Activated naive CD4-positive, alpha-beta T cell (primary cell): Measurements from ENCODE around the gene DND1.
"Not testable (repeated sequence)": the region's sequence is repeated elsewhere in the genome, so short reads cannot be mapped to it uniquely, and the experiment has no call there.

Experiments
- DNase-seq, 4 experiments: peaks; one replicate each; lab custom pipeline; 2025; lab: John Stamatoyannopoulos, UW

Gene DND1

DNA sequence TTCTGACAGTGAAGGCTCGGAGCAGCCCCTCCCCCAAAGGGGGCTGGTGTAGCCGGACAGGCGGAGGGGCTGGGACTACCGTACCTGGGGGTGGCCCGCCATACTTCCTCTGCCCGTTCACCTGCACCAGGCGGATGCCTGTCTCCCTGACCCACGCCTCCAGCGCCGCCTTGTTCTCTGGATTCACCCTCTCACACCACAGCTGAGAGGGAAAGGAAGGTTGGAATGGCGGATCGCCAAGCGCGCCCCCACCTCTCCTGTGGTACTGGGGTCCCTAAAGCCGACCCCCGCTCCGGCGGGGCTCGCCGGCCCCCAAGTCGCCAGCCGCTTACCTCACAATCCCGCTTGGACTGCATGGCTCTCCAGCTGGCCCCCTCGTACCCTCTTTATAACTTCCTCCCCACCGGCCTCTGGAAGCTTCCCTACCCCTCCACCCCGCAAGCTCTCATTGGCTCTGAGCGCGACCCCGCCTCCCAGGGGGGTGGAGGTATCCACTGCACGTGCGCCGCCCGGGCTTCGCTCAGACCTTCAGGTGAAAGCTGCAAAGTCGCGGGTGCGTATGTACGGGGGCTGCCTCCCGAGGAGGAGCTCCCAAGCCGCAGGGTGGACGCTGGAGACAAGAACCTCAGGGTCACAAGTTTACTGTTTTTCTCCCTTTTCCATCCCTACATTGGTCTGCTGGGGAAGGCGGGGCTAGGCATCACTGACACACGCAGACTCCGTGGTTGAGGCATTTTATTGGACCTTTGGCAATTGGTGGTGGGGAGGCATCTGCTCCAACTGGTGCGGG, at the start of gene DND1:
Gene DND1, minus strand, starts transcription at position 390 of the 790 bp plus-strand sequence. Its CDS starts 34 bp downstream, at position 356.
- no peak for DNase-seq

DNA sequence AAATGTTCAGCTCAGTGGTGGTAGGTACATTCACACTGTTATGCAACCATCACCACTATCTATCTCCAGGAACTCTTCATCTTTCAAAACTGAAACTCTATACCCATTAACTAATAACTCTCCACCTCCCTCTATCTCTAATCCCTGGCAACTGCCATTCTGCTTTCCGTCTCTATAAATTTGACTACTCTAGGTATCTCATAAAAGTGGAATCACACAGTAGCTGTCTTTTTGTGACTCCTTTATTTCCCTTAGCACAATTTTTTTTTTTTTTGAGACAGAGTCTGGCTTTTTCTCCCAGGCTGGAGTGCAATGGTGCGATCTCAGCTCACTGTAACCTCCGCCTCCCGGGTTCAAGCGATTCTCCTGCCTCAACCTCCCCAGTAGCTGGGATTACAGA, 48.0 kb upstream of the DND1 start:
- not testable (repeated sequence) for DNase-seq

DNA sequence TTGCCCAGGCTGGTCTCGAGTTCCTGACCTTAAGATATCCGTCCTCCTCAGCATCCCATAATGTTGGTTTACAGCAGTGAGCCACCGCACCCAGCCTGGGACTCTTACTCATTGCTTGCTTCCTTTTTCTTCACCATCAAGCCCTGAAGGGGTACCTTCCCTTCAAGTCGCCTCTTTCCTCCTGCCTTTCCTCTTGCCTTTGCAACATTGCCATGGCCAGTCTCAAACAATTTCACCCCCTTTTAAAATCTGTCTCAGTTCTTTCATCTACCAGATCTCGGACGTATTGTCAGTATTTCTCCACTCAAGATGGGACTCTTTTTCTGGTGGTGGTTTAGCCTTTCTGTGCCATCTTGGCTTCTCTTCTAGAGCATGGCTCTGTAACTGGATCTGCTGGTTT, 47.4 kb upstream of the DND1 start:
- DNase-seq = not testable (repeated sequence)

DNA sequence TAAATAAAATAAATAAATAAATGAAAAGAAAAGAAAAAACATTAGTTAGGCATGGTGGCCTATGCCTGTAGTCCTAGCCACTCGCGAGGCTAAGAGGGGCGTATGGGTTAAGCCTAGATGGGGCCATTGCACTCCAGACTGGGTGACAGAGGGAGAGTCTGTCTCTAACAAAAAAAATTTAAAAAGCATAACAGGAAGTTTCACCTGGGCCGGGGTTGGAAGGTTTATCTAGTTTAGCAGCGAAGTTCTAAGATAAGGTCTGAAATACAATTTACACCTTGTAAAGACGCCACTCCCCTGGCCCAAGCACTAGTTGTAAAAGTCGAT, 44.9 kb upstream of the DND1 start:
- DNase-seq = no peak

DNA sequence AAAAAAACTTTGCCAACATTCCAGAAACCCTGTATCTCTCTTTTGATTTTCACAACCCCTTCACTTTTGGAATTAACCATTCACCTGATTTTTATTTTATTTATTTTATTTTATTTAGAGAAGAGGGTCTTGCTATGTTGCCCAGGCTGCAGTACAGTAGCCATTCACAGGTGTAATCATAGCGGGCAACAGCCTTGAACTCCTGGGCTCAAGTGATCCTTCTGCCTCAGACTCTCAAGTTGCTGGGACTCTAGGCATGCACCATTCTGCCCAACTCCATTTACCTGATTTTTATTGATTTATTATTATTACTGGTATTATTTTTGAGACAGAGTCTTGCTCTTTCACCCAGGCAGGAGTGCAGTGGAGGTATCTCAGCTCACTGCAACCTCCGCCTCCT, 42.9 kb upstream of the DND1 start:
- DNase-seq = not testable (repeated sequence)

DNA sequence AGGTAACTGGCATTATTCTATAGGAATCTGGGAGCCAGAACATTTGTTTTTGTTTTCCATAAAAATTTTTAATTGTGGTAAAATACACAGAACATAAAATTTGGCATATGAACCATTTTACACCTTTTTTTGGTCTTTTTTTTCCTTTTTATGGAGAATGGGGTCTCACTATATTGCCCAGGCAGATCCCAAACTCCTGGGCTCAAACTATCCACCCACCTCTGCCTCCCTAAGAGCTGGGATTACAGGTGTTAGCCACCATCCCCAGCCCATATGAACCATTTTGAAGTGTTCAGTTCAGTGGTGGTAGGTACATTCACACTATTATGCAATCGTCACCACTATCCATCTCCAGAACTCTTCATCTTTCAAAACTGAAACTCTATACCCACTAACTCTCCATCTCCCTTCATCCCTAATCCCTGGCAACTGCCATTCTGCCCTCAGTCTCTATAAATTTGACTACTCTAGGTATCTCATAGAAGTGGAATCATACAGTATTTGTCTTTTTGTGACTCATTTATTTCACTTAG, 40.3 kb upstream of the DND1 start:
- no peak for DNase-seq

DNA sequence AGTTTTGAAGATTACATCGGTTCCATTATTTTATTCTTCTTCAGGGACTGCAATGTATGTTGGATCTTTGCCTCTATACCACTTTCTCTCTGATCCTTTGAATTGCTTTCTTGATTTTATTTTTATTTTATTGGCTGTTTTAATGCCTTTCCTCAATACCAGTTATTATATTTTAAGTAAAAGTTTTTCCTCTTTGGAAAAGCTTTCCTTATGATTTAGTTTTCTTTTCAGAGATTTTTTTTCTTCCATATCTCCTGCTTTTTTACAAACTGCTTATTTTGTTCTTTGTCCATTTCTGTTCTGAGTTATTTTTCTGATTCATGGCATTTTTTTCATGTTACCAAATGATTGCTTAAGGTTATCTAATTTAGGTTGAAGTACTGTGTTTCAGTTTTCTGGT, 38.4 kb upstream of the DND1 start:
- DNase-seq = no peak

DNA sequence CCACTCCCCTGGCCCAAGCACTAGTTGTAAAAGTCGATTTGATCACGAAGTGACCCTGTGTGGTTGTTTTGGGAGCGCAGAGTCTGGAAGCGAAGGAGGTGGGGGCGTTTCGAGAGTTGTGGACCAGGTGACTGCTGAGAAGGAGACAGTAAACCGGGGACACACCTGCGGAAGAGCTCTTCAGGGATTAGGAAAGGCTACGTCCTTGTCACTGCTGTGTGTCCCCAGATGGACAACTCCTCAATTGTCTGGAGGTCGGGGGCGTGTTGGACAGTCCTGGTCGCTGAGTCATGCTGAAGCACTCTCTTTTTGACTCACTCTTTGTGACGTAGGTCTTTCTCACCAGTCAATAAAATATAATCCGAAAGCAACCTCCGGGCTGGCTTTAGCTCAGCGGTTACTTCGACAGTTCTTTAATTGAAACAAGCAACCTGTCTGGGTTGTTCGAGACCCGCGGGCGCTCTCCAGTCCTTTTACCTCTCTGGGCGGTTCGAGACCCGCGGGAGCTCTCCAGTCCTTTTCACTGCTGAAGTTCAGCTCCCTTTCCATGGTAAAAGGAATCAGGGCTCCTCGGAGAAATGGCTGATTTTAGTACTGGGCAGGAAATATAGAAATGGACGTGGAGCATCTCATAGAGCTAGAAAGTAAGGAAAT, 37.6 kb upstream of the DND1 start:
- peak; percentile 50 to 69 (median 66) for DNase-seq

DNA sequence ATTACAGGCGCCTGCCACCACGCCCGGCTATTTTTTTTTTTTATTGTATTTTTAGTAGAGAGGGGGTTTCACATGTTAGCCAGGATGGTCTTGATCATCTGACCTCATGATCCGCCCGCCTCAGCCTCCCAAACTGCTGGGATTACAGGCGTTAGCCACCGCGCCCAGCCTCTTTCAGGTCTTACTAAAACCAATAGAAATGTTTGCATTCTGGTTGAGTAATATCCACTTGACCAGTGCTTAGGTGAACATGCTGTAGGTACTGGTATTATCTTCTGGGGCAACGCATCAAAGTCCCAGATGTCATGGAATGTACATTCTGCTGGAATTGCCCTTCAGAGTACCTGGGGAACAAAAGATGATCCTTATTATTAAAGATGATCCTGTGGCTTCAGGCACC, 35.4 kb upstream of the DND1 start:
- not testable (repeated sequence) for DNase-seq

DNA sequence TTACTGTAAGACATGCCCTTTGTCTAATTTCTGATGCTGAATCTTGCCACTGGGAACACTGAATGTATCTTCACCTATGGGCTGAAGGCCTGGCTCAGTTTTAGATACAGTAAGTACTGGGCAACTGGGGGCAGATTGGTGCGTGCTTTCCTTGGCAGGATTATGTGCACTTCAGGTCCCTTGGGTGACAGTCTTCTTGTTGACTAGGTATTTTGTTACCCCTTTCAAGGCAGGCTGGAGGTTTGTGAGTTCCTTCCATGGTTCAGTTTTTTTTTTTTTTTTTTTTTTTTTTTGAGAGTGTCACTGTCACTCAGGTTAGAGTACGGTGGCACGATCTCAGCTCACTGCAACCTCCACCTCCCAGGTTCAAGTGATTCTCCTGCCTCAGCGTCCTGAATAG, 34.4 kb upstream of the DND1 start:
- DNase-seq = no peak

DNA sequence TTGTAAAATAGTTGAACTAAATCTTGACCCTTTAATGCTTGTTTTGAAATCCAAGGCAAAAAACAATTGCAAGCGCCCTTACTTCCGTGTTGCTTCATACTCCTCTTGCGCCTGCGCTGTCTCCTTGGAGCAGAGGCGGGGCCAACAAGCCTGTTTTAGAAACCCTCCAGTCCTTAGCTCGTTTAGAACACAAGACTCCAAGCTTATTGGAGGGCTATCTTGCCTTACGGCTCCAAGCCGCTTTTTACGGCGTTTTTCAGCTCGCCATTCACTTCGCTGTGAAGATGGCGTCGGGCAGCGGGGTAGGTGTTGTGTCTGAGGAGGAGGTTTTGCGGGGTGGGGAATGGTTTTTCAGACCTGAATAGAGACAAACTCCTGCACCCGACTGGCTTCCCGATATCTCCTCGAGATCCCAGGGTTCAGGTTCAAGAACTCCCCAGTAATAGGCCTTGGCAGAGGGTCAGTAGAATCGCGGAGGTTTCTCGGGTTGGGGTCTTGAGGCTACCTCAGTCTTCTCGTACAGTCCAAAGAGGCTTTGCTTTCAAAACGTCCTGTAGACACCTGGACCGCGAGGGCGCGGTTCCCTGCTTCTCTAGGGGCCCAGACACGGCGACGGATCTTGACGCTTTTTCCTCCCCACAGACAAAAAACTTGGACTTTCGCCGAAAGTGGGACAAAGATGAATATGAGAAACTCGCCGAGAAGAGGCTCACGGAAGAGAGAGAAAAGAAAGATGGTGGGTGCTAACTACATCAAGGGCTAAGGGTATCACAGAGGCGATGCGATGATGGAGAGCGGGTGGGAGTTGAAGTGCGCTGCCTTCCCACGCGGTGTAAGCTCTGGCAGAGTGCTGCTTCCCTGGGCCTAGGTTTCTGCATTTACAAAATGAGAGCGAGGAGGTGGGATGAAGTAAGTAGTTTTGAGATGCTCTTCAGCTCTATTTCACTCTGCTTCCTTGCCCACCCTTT, 27.1 kb upstream of the DND1 start, which contains the start of gene ZMAT2:
Gene ZMAT2, plus strand, starts transcription at position 271 of the 968 bp plus-strand sequence. Its CDS starts 14 bp downstream, at position 285.
- peak; percentile 70 to 90 (median 77) for DNase-seq

DNA sequence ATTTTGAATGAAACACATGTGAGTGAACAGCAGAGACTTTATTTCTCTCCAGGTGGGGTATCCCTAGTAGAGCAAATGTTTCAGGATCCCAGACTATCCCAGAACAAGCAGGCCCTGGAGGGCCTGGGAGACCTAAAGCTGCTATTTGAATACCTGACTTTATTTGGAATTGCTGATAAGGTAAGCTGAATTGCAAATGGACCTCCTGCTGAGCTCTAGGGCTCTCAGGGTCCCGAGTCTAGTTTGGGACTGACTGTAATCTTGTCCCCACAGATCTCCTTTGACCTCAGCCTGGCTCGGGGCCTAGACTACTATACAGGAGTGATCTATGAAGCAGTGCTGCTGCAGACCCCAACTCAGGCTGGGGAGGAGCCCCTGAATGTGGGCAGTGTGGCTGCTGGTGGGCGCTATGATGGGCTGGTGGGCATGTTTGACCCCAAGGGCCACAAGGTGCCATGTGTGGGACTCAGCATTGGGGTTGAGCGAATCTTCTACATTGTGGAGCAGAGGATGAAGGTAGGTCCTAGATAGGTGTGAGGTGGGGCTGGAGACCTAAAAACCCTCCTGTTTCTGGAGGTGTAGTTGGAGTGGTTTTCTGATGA, 23.6 kb upstream of the DND1 start:
- no peak for DNase-seq

DNA sequence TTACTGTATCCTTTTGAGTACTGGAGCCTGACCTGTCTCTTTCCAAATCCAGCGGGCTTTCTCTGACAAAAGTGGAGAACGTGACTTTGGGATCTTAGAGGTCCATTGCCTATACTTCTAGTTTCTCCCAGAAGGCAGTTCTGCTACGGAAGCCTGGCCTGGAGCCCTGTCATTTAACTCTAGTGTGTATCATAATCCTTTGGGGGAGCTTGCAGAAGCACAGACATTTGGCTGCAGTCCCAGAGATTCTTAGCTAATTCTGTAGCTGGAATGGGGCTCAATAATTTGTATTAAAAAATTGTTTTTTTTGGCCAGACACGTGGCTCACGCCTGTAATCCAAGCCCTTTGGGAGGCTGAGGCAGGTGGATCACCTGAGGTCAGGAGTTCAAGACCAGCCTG, 20.9 kb upstream of the DND1 start:
- DNase-seq = no peak

DNA sequence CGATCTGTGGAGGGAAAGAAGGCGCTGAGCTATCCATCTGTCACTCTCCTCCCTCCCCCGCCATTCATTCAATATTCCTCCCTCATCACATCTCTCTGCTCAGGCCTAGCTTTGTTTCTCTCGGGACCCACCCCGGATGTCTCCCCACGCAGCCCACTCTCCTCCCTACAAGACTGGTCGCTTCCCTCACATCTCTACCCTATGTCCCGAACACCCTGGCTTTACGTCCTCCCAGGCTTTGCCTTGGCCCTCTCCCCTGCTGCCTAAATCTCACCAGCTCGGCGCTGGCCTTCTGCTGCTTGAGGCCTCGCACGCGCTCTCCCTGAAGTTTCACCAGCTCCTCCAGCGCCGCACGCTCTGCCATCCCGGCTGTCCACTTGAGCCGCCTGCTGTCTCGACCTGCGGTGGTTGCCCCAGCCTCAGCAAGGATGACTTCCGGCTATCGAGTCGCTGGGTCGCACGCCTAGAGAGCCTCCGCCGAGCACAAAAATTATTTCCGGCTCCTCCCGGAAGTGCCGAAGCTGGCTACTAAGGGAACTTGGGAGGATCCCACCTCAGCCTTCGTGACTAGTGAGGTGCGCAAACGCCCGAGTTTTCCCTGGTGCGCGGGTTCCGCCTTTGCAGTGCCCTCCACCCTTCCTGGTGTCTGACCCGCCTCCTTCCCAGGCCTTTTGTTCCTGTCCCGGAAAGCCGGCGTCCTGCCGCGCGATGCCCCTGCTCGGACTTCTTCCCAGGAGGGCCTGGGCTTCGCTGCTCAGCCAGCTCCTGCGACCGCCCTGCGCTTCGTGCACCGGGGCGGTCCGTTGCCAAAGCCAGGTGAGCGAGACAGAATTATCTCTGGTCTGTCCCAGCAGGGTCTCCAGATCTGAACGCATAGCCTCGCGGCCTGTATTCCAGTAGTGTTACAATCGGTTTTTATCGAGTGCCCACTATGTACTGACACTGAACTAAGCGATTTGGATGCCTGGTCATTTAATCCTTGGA, 17.9 kb upstream of the DND1 start, which contains the start of the genes HARS1 and HARS2:
Gene HARS1, minus strand, starts transcription at position 430 of the 984 bp plus-strand sequence. Its CDS starts 66 bp downstream, at position 364.
Gene HARS2, plus strand, starts transcription at position 515 of the 984 bp plus-strand sequence. Its CDS starts 194 bp downstream, at position 709.
- DNase-seq = peak; percentile 53 to 73 (median 62)

DNA sequence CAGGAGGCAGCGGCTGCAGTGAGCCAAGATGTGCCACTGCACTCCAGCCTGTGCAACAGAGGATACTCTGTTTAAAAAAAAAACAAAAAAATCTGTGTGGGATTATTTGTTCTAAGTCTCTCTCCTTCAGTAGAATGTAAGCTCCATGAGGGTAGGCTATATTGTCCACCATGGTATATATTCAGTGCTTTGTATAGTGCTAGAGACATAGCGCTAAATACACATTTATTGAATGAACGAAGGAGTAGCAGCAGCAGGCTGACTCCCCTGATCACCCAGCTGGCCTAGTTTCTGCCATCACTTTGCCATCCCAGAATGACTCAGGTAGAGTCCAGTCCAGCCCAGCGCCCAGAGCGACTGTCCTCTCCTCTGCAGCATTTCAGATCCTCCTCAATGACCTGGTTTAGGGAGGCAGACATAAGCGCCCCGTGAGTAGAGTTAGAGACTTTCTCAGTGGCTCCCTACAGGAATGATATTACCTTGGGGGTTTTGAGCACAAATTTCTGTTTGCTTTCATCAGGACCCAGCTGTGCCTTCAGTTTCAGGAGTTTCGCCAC, 17.1 kb upstream of the DND1 start:
- DNase-seq = no peak

DNA sequence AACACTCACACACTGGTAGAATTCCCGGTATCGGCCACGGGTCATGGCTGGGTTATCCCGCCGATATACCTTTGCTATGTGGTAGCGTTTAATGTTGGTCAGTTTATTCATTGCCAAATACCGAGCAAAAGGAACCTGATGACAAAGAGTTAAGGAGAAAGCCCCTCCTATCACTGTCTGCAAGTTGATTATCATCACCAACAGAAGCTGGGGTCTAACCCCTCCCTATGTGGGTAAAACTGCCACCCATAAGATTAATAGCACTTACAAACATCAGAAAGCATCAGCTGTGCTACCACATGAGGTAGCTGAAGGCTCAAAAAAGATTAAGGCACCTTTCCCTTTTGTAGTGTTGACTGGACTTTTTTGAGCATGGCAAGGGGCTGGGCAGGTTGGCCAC, 5.6 kb upstream of the DND1 start:
- no peak for DNase-seq

DNA sequence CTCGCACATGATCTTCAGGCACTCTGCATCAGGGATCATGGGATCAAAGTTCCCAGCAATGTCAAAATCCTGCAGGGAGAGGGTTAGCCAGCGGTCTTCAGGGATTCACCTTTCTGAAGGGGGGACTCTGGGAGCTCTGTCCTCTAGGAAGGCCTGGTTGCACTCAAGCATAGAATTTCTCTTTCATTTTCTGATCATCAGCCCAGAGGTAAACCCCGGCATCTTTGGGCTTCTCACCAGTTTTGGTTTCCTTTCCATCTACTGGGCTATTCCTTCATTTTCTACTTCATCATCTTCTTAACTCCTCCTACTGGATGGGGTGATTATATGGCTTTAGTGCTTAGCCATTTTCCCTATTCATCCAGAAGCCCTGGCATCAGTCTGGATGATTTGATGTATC, 4.6 kb upstream of the DND1 start:
- no peak for DNase-seq

DNA sequence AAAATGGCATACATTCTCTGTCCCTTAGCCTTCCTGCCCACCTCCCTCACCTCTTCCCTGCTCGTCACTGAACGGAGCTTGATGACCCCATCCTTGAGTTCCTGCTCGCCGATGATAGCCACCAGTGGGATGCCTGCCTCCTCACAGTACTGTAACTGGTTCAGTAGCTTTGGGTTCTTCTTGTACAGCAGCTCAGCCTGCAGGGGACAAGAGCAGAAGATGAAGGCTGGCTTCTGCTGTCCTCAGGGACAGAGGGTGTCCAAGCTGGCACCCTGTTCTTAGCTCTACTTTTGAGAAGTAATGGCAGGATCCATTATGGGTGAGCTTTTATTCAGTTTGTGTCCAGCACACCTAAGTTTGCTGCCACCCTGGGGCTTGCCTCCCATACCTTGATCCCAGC, 1.3 kb upstream of the DND1 start:
- no peak for DNase-seq

DNA sequence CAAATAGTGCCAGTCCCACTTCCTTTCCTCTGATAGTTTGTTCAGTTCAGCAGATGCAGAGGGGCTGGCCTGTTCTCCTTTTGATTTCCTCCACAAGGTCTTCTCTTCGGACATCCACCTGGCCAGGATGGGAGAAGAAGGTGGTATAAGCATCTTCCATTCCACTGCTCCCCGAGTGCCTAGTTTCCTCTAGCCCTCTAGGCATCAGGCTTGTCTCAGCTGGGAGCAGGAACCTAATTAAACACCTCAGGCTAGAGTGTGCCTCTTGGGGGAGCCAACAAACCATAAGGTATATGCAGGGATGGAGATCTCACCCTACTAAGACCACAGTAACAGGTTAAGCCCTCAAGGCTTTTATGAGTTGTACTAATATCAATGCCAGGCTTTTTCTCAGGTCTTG, 835 bp upstream of the DND1 start:
- no peak for DNase-seq
